AG08395 (cell line): Measurements from ENCODE around the gene GPR4.
A peak's percentile ranks its signal among the peaks of the same experiment; 100 is the strongest.

ENCODE experiments used
- DNase-seq: peaks from one replicate; pipeline ENCODE4 v3.0.0; 2012; ENCODE audit warnings: mixed read lengths, low spot score

GPR4 gene

GRCh38 chr19:45547965-45548609 lies 53.9 kb downstream of the GPR4 start:
- peak; percentile 85 for DNase-seq

GRCh38 chr19:45547211-45547770 lies 54.7 kb downstream of the GPR4 start:
- DNase-seq = no peak

GRCh38 chr19:45542234-45542668 lies 59.8 kb downstream of the GPR4 start:
- DNase-seq = no peak
